HFF-Myc (cell line): ENCODE data around the gene PRSS22.

Experiments used
- DNase-seq: peaks from one replicate; pipeline ENCODE4 v3.0.0-alpha.2; 2011; ENCODE audit warnings: low read depth; ENCODE audit errors: extremely low read depth
- H3K4me3 ChIP-seq: replicated peaks from 2 replicates; pipeline ENCODE4 v1.5.1; 2011; ENCODE audit warnings: low read depth, mild to moderate bottlenecking, control low read depth, low read length
- TF ChIP-seq, protein P1 (sequence below): IDR thresholded peaks from 2 replicates; pipeline ENCODE4 v1.5.1; 2012; ENCODE audit warnings: mild to moderate bottlenecking, low read depth, low read length, control low read depth; ENCODE audit errors: missing control alignments

The PRSS22 gene

DNA sequence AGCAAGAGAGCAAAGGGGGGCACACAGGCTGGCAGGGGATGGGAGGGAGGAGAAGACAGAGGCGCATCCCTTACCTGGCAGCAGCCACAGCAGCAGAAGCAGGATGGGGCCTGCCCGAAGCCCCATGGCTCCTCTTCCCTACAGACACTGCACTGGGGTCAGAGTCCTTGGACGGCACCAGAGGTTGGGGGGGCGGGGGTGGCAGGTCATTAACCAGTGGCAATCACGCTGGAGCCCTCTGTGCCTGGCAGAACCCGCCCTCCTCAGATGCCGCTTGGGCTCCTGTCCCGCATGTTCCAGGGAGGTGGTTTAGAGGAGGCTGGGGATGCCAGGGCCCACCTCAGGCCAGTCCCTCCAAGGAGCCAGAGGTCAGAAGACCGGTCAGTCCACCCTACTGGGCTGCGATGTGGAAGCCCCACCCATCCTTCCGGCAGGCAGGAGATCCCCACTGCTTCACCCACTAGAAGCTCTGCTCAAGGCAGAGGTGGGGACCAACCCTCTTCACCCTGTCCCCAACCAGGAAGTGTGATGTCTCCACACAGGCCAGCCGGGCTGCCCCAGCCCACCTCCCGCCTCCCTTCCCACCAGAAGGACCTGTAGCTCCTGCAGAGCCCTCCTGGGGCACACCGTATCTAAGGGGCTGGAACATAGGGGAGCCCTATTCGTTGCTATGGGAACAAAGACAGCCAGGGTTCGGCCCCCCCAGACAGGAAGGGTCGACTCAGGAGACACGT lies 16.2 kb downstream of the PRSS22 start:
- H3K4me3 ChIP-seq: no peak overlapping the region
- DNase-seq: no peak
- TF ChIP-seq, protein P1, sequence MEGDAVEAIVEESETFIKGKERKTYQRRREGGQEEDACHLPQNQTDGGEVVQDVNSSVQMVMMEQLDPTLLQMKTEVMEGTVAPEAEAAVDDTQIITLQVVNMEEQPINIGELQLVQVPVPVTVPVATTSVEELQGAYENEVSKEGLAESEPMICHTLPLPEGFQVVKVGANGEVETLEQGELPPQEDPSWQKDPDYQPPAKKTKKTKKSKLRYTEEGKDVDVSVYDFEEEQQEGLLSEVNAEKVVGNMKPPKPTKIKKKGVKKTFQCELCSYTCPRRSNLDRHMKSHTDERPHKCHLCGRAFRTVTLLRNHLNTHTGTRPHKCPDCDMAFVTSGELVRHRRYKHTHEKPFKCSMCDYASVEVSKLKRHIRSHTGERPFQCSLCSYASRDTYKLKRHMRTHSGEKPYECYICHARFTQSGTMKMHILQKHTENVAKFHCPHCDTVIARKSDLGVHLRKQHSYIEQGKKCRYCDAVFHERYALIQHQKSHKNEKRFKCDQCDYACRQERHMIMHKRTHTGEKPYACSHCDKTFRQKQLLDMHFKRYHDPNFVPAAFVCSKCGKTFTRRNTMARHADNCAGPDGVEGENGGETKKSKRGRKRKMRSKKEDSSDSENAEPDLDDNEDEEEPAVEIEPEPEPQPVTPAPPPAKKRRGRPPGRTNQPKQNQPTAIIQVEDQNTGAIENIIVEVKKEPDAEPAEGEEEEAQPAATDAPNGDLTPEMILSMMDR: no peak

DNA sequence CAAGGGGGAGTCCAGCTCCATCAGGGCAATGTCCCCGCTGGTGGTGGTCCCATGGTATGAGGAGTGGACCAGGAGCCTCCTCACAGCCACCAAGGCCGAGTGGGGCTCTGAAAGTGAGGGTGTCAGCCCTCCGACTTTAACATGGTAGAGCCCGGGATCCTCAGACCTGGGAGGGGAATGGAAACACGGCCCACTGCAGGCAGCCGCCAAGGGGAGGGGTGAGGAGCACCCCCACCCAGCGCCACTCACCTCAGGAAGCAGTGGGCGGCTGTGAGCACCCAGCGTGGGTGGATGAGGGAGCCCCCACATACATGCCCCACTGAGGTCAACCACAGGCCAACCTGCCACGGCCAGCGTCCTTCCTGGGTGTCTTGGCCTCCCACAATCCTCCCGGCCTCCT lies 17.1 kb downstream of the PRSS22 start:
- TF ChIP-seq, protein P1: no peak
- H3K4me3 ChIP-seq: no peak overlapping the region
- DNase-seq: no peak

DNA sequence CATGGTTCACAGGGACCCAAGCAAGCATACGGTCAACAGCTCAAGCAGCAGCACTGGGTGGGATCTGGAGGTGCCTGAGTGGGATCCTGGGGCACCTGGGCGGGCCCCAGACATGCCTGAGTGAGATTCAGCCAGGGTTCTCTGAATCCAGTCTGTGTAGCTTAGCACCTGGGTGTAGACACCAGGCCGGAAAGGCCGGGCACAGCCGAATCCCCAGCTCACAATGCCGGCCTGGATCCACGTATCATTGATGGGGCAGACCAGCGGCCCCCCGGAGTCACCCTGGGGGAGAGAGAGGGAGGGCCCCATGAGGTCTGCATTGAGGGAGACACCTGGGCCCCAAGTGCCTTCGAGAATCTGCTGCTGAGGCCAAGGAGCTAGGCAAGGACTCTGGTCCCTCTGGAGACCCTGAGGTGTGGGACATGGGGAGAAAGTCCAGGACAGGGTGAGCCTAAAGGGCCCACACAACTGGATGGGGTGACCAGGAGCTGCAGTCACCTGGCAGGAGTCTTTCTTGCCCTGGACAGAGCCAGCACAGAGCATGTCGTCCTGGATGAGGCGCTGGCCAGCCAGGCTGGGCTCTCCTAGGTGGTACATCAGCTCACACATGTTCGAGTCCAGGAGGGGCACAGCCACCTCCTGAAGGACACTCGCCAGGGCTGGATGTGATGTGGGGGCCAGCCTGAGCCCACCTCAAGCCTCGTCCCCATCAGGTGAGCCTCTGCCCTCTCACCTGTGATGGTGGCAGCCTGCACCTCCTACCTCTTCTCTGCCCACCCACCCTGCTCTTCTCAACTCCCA lies 18.1 kb downstream of the PRSS22 start:
- H3K4me3 ChIP-seq: no peak overlapping the region
- no peak for DNase-seq
- TF ChIP-seq, protein P1: no peak

DNA sequence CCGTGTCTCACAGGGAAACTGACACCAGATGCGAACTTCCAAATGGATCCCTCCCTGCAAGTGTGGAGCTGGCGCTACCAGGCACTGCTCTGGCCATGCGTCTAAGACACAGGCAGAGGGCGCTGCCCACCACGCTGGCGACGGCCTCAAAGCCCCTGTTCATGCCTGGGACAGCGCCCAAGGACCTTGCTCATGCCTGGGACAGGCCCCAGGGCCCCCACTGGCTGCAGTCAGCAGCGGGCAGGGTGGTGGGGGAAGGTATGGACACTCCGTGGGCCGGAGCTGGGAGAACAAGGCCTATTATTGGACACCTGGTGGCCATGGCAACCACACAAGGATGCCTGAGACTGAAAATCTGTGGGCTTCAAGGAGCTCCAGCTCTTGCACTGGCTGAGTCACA lies 19.0 kb downstream of the PRSS22 start:
- H3K4me3 ChIP-seq: no peak overlapping the region
- TF ChIP-seq, protein P1: peak; percentile 90
- peak; percentile 49 for DNase-seq

DNA sequence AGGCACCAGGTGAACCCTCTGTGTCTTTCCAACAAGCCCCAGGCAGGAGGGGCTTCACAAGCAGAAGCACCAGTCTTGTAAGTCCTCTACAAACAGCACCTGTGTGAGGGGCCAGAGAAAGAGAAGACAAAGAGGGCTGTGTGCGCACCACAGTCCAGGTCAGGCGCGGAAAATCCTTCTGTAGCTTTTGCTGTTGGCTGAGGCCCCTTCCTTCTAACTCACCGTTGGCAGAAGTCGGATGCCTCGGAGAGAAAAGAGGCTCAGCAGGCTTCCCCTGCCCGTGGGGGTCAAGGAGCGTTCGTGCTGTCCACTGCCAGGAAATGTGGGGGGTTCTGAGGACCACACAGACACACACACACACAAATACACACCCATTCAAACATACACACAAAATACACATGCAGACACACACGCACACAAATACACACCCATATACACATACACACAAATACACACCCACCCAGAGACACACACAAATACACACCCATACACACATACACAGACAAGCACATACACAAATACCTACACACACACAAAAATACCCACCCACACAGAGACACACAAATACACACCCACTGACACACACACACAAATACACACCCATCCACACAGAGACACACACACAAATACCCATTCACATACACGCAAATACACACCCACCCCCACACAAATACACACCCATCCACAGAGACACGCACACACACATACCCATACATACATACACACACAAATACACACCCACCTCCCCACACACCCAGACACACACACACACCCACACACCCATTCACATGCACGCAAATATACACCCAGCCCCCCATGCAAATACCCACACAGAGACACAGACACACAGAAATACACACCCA lies 21.1 kb downstream of the PRSS22 start:
- H3K4me3 ChIP-seq: no peak overlapping the region
- no peak for DNase-seq
- TF ChIP-seq, protein P1: no peak

DNA sequence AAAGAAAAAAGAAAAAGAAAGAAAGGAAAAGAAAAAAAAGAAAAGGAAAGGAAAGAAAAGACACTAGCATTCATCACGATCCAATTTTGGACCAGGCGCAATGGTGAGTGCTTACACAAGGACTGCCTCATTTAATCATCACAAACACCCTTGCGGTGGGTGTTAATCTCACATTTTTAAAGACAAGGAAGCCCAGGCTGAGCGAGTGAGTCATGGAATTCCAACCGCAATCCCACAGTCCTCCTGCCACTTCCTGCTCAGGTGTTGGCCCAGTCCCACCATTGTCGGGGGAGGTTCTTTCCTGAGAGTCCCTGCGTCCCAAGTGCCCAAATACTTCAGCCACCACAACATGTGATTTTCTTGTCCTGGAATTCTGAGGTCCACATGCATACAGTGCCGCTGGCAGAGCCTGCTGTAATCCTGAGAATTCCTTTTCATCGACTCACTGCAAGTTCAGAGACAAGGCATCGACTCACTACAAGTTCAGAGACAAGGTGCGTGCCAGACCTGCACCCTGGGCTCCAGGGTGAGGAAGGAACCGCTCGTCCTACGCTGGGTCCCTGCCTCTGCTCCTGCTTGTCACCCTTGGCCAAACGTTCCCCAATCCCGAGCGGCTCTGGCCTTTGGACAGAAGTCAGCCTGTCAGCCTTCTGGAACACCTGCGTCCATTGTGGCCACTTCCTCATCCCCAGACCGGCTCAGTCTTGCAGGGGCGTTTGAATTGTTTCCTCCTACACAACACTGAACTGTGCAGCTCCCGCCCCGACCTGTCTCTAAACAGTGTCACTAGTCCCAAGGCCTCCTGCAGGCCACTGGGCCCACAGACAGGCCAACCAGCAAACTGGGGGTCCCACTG lies 22.1 kb downstream of the PRSS22 start:
- peak; percentile 95 for DNase-seq
- no peak overlapping the region for H3K4me3 ChIP-seq
- TF ChIP-seq, protein P1: no peak
